Neural cell (in vitro differentiated cells): Measurements from ENCODE around the gene PLXDC2. TPM values are rescaled to one million over a fixed set of nuclear protein-coding genes. Genes with fewer than 3 reads are reported as not detected.

ENCODE experiments used
- H2AFZ ChIP-seq: fragments of 200-600, 300-800 bp; sonication (generic), shearing (Covaris generic); 2 replicates; pipeline ENCODE4 v1.6.0; 2014; ENCODE audit warnings: low read depth, mild to moderate bottlenecking, antibody characterized with exemption, low read length, moderate library complexity
- H3F3A ChIP-seq: fragments of 200-600 bp; shearing (Covaris generic); 2 replicates; pipeline ENCODE4 v1.6.1; 2016; ENCODE audit warnings: mild to moderate bottlenecking, moderate library complexity, mixed read lengths, antibody characterized with exemption, low read length; ENCODE audit not compliant: insufficient read depth, poor library complexity, severe bottlenecking
- H3K27ac ChIP-seq: fragments of 200-600, 300-800 bp; sonication (generic), shearing (Covaris generic); 2 replicates; pipeline ENCODE4 v1.5.1; 2014; ENCODE audit warnings: mild to moderate bottlenecking, low read length, moderate library complexity
- H3K27me3 ChIP-seq: fragments of 300-800, 200-600 bp; sonication (generic), shearing (Covaris generic); 2 replicates; pipeline ENCODE4 v1.6.0; 2014; ENCODE audit warnings: mild to moderate bottlenecking, low read depth, low read length, moderate library complexity; ENCODE audit not compliant: insufficient read depth
- H3K36me3 ChIP-seq: fragments of 300-800, 200-600 bp; sonication (generic), shearing (Covaris generic); 2 replicates; pipeline ENCODE4 v1.5.1; 2014; ENCODE audit warnings: mild to moderate bottlenecking, antibody characterized with exemption, low read length, moderate library complexity; ENCODE audit not compliant: insufficient read depth
- H3K4me2 ChIP-seq: fragments of 300-800, 200-600 bp; sonication (generic), shearing (Covaris generic); 2 replicates; pipeline ENCODE4 v1.6.0; 2014; ENCODE audit warnings: mild to moderate bottlenecking, low read length
- H3K4me3 ChIP-seq: fragments of 300-800, 200-600 bp; sonication (generic), shearing (Covaris generic); 2 replicates; pipeline ENCODE4 v1.5.1; 2014; ENCODE audit warnings: mild to moderate bottlenecking, low read length, moderate library complexity
- H3K79me2 ChIP-seq: fragments of 200-600 bp; shearing (Covaris generic); replicated peaks from 2 replicates; pipeline ENCODE4 v1.6.0; 2014; ENCODE audit warnings: mild to moderate bottlenecking, low read length, moderate library complexity; ENCODE audit not compliant: insufficient read depth
- H3K9ac ChIP-seq: fragments of 300-800, 200-600 bp; sonication (generic), shearing (Covaris generic); 2 replicates; pipeline ENCODE4 v1.6.1; 2016; ENCODE audit warnings: mild to moderate bottlenecking, low read length, mixed read lengths
- H3K9me2 ChIP-seq: fragments of 200-600 bp; shearing (Covaris generic); 2 replicates; pipeline ENCODE4 v1.6.1; 2016; ENCODE audit warnings: mild to moderate bottlenecking, low read length, mixed read lengths; ENCODE audit not compliant: insufficient read depth
- H3K9me3 ChIP-seq: fragments of 200-600, 300-800 bp; sonication (generic), shearing (Covaris generic); 2 replicates; pipeline ENCODE4 v1.6.1; 2016; ENCODE audit warnings: mild to moderate bottlenecking, mixed run types, low read length, moderate library complexity, mixed read lengths
- H4K20me1 ChIP-seq: fragments of 200-600 bp; shearing (Covaris generic); 2 replicates; pipeline ENCODE4 v1.6.1; 2016; ENCODE audit warnings: mild to moderate bottlenecking, mixed run types; ENCODE audit not compliant: insufficient read depth
- EP300 ChIP-seq: fragments of 450-650 bp; conservative IDR thresholded peaks from 2 replicates; pipeline ENCODE4 v1.6.1; 2014; ENCODE audit warnings: antibody characterized with exemption, mild to moderate bottlenecking, moderate library complexity; ENCODE audit not compliant: poor library complexity, severe bottlenecking
- EZH2 ChIP-seq: fragments of 200-600, 300-800 bp; shearing (Covaris generic), sonication (generic); IDR thresholded peaks from 2 replicates; pipeline ENCODE4 v1.6.1; 2014; ENCODE audit warnings: antibody characterized with exemption, low read length, borderline replicate concordance, mild to moderate bottlenecking; ENCODE audit not compliant: insufficient read depth, poor library complexity, severe bottlenecking
- MXI1 ChIP-seq: fragments of 450-650 bp; conservative IDR thresholded peaks from 2 replicates; pipeline ENCODE4 v1.6.1; 2014; ENCODE audit warnings: antibody characterized with exemption, mild to moderate bottlenecking; ENCODE audit not compliant: poor library complexity, severe bottlenecking
- POLR2AphosphoS5 ChIP-seq: IDR thresholded peaks from 2 replicates; pipeline ENCODE4 v1.6.1; 2012
- RAD21 ChIP-seq: fragments of 450-650 bp; conservative IDR thresholded peaks from 2 replicates; pipeline ENCODE4 v1.6.1; 2014; ENCODE audit warnings: antibody characterized with exemption, mild to moderate bottlenecking, moderate library complexity
- REST ChIP-seq: IDR thresholded peaks from 2 replicates; pipeline ENCODE4 v1.6.1; 2012; ENCODE audit warnings: borderline replicate concordance
- SMC3 ChIP-seq: fragments of 450-650 bp; conservative IDR thresholded peaks from 2 replicates; pipeline ENCODE4 v1.6.1; 2014; ENCODE audit warnings: antibody characterized with exemption, mild to moderate bottlenecking, moderate library complexity; ENCODE audit not compliant: poor library complexity
- TAF1 ChIP-seq: IDR thresholded peaks from 2 replicates; pipeline ENCODE4 v1.6.1; 2012; ENCODE audit warnings: low read depth
- polyA plus RNA-seq: library from polyadenylated mRNA; depleted of rRNA; stranded (reverse); fragments of >200 nt; gene quantifications from 2 replicates; pipeline ENCODE4 v1.2.3, GENCODE V29; 2014
- TF ChIP-seq, protein P1 (sequence below): fragments of 450-650 bp; IDR thresholded peaks from 2 replicates; pipeline ENCODE4 v1.5.1; 2014; ENCODE audit warnings: antibody characterized with exemption, mild to moderate bottlenecking, moderate library complexity; ENCODE audit not compliant: poor library complexity, severe bottlenecking

Gene PLXDC2
- polyA plus RNA-seq, 1 donor from 2014 or later: 2.3 TPM

GRCh38 chr10:19967981-19968380 is 151.7 kb downstream of the PLXDC2 start:
- H3K36me3 ChIP-seq: no peaks in the 10 kb centered on the region
- peaks cover 4% of the 10 kb centered on the region for H3F3A ChIP-seq
- no peak overlapping the region for H3K9ac ChIP-seq
- no peak overlapping the region for H2AFZ ChIP-seq
- TF ChIP-seq MXI1 (no peak), SMC3 (no peak), RAD21 (no peak), EZH2 (no peak), REST (no peak), EP300 (no peak), POLR2AphosphoS5 (no peak), TAF1 (no peak)
- TF ChIP-seq, protein P1, sequence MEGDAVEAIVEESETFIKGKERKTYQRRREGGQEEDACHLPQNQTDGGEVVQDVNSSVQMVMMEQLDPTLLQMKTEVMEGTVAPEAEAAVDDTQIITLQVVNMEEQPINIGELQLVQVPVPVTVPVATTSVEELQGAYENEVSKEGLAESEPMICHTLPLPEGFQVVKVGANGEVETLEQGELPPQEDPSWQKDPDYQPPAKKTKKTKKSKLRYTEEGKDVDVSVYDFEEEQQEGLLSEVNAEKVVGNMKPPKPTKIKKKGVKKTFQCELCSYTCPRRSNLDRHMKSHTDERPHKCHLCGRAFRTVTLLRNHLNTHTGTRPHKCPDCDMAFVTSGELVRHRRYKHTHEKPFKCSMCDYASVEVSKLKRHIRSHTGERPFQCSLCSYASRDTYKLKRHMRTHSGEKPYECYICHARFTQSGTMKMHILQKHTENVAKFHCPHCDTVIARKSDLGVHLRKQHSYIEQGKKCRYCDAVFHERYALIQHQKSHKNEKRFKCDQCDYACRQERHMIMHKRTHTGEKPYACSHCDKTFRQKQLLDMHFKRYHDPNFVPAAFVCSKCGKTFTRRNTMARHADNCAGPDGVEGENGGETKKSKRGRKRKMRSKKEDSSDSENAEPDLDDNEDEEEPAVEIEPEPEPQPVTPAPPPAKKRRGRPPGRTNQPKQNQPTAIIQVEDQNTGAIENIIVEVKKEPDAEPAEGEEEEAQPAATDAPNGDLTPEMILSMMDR: no peak
- H3K4me2 ChIP-seq: no peak overlapping the region
- H3K27ac ChIP-seq: no peak overlapping the region
- no peaks in the 10 kb centered on the region for H3K79me2 ChIP-seq
- no peaks in the 10 kb centered on the region for H3K9me2 ChIP-seq
- H4K20me1 ChIP-seq: no peaks in the 10 kb centered on the region
- H3K4me3 ChIP-seq: no peak overlapping the region
- H3K27me3 ChIP-seq: no peaks in the 10 kb centered on the region
- H3K9me3 ChIP-seq: no peaks in the 10 kb centered on the region

GRCh38 chr10:19968745-19969144 is 152.5 kb downstream of the PLXDC2 start:
- Histone ChIP-seq H3K27ac (no peak overlapping the region), H4K20me1 (no peaks in the 10 kb centered on the region), H3K79me2 (no peaks in the 10 kb centered on the region), H3F3A (peaks cover 4% of the 10 kb centered on the region), H3K4me2 (no peak overlapping the region), H3K9me2 (no peaks in the 10 kb centered on the region), H3K9me3 (no peaks in the 10 kb centered on the region), H3K36me3 (no peaks in the 10 kb centered on the region), H3K27me3 (no peaks in the 10 kb centered on the region), H2AFZ (no peak overlapping the region), H3K4me3 (no peak overlapping the region), H3K9ac (no peak overlapping the region)
- TF ChIP-seq MXI1 (no peak), EZH2 (no peak), RAD21 (no peak), EP300 (no peak), REST (no peak), SMC3 (no peak), POLR2AphosphoS5 (no peak), TAF1 (no peak)
- TF ChIP-seq, protein P1: no peak
